Activated naive CD8-positive, alpha-beta T cell treated with anti-CD3 and anti-CD28 coated beads for 36 hours (primary cell): ENCODE data around the gene MOG. TPM values are rescaled to one million over a fixed set of nuclear protein-coding genes. Genes with fewer than 3 reads are reported as not detected.
A peak's percentile ranks its signal among the peaks of the same experiment; 100 is the strongest.
"Not testable (repeated sequence)": the region's sequence is repeated elsewhere in the genome, so short reads cannot be mapped to it uniquely, and the experiment has no call there.

ENCODE experiments used
- DNase-seq: peaks from one replicate; pipeline ENCODE4 v3.0.0; 2021
- H3K27ac Mint-ChIP-seq: one replicate; pipeline ENCODE4 v1.8.0; 2022; ENCODE audit warnings: mild to moderate bottlenecking, moderate library complexity, mixed read lengths
- H3K27me3 Mint-ChIP-seq: one replicate; pipeline ENCODE4 v1.8.0; 2022; ENCODE audit warnings: mild to moderate bottlenecking, mixed read lengths
- H3K36me3 Mint-ChIP-seq: one replicate; pipeline ENCODE4 v1.8.0; 2021; ENCODE audit warnings: mild to moderate bottlenecking, mixed read lengths
- H3K4me1 Mint-ChIP-seq: one replicate; pipeline ENCODE4 v1.8.0; 2021; ENCODE audit warnings: mixed read lengths
- H3K4me3 Mint-ChIP-seq: one replicate; pipeline ENCODE4 v1.8.0; 2022; ENCODE audit warnings: mild to moderate bottlenecking, moderate library complexity, mixed read lengths
- H3K9me3 Mint-ChIP-seq: one replicate; pipeline ENCODE4 v1.8.0; 2022; ENCODE audit warnings: mixed read lengths
- total RNA-seq, 2 experiments: library from RNA; stranded (reverse); gene quantifications; one replicate each; pipeline ENCODE4 v1.2.3, GENCODE V29; 2021

The MOG gene
- total RNA-seq, 2 experiments from 2014 or later = not detected

DNA sequence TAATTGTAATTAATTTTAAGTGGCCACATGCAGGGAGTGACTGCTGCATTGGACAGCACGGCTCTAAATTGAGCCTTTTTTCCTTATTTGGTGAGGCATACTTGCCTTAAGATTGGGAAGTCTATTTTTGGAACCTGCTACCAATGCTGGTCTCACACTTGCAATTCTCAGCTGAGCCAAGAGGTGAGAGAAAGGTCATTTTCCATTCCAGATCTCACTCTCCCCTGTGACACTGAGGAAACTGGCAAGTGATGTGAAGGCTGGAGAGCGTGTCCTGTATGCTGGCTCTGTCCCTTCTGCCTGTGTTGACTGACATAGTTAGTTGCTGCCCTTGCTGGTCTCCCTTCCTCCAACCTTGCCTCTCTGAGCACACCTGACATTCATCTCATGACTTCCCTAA lies 735 bp upstream of the MOG start:
- peaks cover 20% of the 10 kb centered on the region for H3K27me3 Mint-ChIP-seq
- no peaks in the 10 kb centered on the region for H3K9me3 Mint-ChIP-seq
- no peak overlapping the region for H3K27ac Mint-ChIP-seq
- no peaks in the 10 kb centered on the region for H3K36me3 Mint-ChIP-seq
- no peak for DNase-seq
- no peak overlapping the region for H3K4me3 Mint-ChIP-seq
- peaks cover 1% of the 10 kb centered on the region for H3K4me1 Mint-ChIP-seq

DNA sequence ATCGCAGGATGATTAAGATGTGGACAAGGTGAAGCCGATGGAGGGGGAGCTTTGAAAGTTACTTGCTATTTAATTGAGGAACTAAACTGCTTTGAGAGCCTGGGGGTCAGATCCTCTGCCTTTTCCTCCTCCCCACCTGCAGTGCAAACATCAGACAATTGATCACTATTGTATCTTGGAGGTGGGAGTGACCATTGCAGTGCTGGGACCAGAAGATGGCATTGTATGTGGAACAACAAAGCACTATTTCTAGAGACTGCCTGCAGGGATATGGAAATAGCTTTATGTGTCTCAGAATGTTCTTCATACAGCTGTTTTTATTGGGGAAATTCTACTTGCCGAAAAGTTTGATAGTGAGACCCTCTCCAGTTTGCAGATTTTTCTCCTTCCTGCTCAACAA lies 4.2 kb downstream of the MOG start:
- Mint-ChIP-seq H3K4me1 (no peaks in the 10 kb centered on the region), H3K9me3 (no peaks in the 10 kb centered on the region), H3K4me3 (no peak overlapping the region), H3K27ac (no peak overlapping the region), H3K36me3 (no peaks in the 10 kb centered on the region), H3K27me3 (peaks cover 24% of the 10 kb centered on the region)
- DNase-seq = no peak

- H3K4me3 Mint-ChIP-seq, H3K27ac Mint-ChIP-seq, DNase-seq, H3K36me3 Mint-ChIP-seq, H3K9me3 Mint-ChIP-seq, H3K4me1 Mint-ChIP-seq: not testable (repeated sequence)
- peaks cover 24% of the 10 kb centered on the region for H3K27me3 Mint-ChIP-seq
Observed at GRCh38 chr6:29661502-29662141, 4.7 kb downstream of the MOG start.

- Mint-ChIP-seq H3K36me3 (no peaks in the 10 kb centered on the region), H3K4me1 (no peaks in the 10 kb centered on the region), H3K4me3 (no peak overlapping the region), H3K27ac (no peak overlapping the region), H3K9me3 (no peaks in the 10 kb centered on the region), H3K27me3 (peaks cover 18% of the 10 kb centered on the region)
- no peak for DNase-seq
Observed at GRCh38 chr6:29663300-29664042, 6.6 kb downstream of the MOG start.

DNA sequence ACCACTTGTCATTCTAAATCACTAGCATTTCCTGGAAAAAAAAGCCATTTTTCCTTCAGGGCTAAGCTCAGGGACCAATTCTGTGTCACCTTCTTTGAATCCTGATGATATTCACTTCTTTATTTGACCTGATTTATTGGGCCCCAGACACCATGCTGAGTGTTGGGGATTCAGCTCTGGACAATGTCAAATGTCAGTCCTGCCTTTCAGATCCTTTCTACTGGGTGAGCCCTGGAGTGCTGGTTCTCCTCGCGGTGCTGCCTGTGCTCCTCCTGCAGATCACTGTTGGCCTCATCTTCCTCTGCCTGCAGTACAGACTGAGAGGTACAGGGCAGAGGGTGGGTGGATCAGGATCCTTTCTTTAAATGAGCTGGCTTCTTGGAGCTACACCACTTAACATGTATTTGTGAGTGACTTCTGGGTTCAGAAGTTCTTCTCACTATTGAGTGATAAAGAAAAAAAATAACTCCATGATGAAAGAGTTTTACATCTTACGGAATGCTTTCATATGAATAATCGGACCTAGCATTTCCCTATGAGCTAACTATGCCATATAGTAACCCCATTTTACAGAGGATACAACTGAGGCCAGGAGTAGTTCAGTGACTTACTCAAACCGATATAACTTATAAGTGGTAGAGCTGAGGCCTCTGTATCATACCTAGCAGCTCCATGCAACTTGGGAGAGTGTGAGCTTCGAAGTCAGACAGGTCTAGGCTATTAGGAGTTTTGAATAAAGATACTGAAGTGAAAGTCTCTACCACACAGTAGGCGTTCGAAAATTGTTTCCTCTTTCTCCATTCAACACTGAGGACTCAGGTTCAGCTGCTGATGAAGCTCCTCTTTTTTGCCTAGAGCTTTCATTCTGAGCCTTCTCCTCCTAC lies 9.3 kb downstream of the MOG start:
- no peaks in the 10 kb centered on the region for H3K9me3 Mint-ChIP-seq
- H3K27ac Mint-ChIP-seq = no peak overlapping the region
- no peaks in the 10 kb centered on the region for H3K4me1 Mint-ChIP-seq
- peaks cover 17% of the 10 kb centered on the region for H3K27me3 Mint-ChIP-seq
- no peak overlapping the region for H3K4me3 Mint-ChIP-seq
- peaks cover 3% of the 10 kb centered on the region for H3K36me3 Mint-ChIP-seq
- no peak for DNase-seq

DNA sequence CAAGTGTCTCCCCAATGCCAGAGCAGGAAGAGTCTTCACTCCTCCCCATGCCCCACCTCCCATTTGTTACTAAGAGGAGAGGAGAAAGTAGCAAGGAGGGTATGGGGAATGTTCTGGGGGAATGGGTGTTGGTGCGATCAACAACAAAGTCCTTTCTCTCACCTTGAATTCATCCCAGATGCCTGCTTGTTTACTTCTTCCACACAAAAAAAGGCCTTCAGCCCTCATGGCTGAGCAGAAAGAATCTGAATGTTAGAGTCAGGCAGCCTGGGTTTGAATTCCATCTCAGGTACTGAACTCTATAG lies 9.9 kb downstream of the MOG start:
- peaks cover 3% of the 10 kb centered on the region for H3K36me3 Mint-ChIP-seq
- H3K27me3 Mint-ChIP-seq = peaks cover 13% of the 10 kb centered on the region
- H3K4me3 Mint-ChIP-seq = no peak overlapping the region
- no peak overlapping the region for H3K27ac Mint-ChIP-seq
- no peaks in the 10 kb centered on the region for H3K4me1 Mint-ChIP-seq
- no peaks in the 10 kb centered on the region for H3K9me3 Mint-ChIP-seq
- DNase-seq = no peak

- DNase-seq = no peak
- peaks cover 3% of the 10 kb centered on the region for H3K36me3 Mint-ChIP-seq
- H3K4me1 Mint-ChIP-seq = no peaks in the 10 kb centered on the region
- peaks cover 9% of the 10 kb centered on the region for H3K27me3 Mint-ChIP-seq
- no peak overlapping the region for H3K27ac Mint-ChIP-seq
- H3K9me3 Mint-ChIP-seq = no peaks in the 10 kb centered on the region
- H3K4me3 Mint-ChIP-seq = no peak overlapping the region
Observed at GRCh38 chr6:29667158-29667557, 10.3 kb downstream of the MOG start.

GRCh38 chr6:29671026-29671425 lies 14.1 kb downstream of the MOG start:
- DNase-seq = no peak
- Mint-ChIP-seq H3K27ac (no peak overlapping the region), H3K4me1 (no peaks in the 10 kb centered on the region), H3K36me3 (peaks cover 23% of the 10 kb centered on the region), H3K27me3 (peaks cover 6% of the 10 kb centered on the region), H3K4me3 (no peak overlapping the region), H3K9me3 (no peaks in the 10 kb centered on the region)

DNA sequence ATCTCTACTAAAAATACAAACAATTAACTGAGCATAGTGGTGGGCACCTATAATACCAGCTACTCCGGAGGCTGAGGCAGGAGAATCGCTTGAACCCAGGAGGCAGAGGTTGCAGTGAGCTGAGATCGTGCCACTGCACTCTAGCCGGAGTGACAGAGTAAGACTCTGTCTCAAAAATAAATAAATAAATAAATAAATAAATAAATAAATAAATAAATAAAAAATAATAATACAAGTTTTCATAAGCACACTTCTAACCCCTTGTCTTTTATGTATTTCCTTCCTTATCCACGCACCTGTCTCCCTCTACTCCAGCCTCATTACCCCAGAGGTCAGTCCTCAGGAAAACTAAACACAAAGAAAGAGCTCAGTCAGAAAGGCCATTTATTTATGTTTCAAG lies 15.2 kb downstream of the MOG start:
- H3K27me3 Mint-ChIP-seq, DNase-seq, H3K27ac Mint-ChIP-seq, H3K4me1 Mint-ChIP-seq, H3K4me3 Mint-ChIP-seq, H3K9me3 Mint-ChIP-seq: not testable (repeated sequence)
- peaks cover 27% of the 10 kb centered on the region for H3K36me3 Mint-ChIP-seq

DNA sequence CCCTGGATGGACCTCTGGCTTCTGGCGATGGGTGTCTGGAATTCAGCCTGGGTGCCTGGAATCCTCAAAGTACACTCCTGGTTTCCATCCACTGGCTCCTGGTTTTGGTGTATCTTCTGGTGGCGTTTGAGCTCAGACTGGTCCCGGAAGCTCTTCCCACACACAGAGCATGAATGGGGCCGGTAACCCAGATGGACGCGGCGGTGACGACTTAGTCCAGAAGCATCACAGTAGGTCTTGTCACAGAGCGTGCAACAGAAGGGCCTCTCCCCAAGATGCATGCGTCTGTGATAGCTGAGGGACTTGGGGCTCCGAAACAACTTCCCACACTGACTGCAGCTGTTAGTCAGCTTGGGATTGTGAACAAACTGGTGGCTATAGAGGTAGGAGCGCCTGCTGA lies 16.3 kb downstream of the MOG start:
- no peak overlapping the region for H3K27ac Mint-ChIP-seq
- peaks cover 6% of the 10 kb centered on the region for H3K27me3 Mint-ChIP-seq
- H3K36me3 Mint-ChIP-seq = peaks cover 27% of the 10 kb centered on the region
- no peaks in the 10 kb centered on the region for H3K9me3 Mint-ChIP-seq
- DNase-seq = no peak
- no peak overlapping the region for H3K4me3 Mint-ChIP-seq
- peaks cover 13% of the 10 kb centered on the region for H3K4me1 Mint-ChIP-seq

DNA sequence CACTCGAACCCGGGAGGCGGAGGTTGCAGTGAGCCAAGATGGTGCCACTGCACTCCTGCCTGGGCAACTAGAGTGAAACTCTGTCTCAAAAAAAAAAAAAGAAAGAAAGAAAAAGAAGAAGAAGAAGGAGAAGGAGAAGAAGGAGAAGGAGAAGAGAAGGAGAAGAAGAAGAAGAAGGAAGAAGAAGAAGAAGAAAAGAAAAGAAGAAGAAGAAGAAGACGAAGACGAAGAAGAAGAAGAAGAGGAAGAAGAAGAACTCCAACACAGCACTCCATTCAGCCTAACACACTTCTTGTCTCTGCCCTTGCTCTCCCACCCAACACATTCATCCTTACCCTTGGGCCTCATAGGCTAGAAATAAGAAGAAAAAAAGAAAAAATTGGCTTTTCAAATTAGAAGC lies 17.1 kb downstream of the MOG start:
- Mint-ChIP-seq H3K27ac (no peak overlapping the region), H3K9me3 (no peaks in the 10 kb centered on the region), H3K4me3 (no peak overlapping the region), H3K4me1 (peaks cover 17% of the 10 kb centered on the region), H3K27me3 (peaks cover 6% of the 10 kb centered on the region), H3K36me3 (peaks cover 27% of the 10 kb centered on the region)
- DNase-seq = no peak

- Mint-ChIP-seq H3K4me3 (no peak overlapping the region), H3K36me3 (peaks cover 25% of the 10 kb centered on the region), H3K27ac (no peak overlapping the region), H3K9me3 (no peaks in the 10 kb centered on the region), H3K4me1 (peaks cover 24% of the 10 kb centered on the region), H3K27me3 (peaks cover 8% of the 10 kb centered on the region)
- DNase-seq = no peak
Observed at GRCh38 chr6:29675561-29675960, 18.7 kb downstream of the MOG start.

DNA sequence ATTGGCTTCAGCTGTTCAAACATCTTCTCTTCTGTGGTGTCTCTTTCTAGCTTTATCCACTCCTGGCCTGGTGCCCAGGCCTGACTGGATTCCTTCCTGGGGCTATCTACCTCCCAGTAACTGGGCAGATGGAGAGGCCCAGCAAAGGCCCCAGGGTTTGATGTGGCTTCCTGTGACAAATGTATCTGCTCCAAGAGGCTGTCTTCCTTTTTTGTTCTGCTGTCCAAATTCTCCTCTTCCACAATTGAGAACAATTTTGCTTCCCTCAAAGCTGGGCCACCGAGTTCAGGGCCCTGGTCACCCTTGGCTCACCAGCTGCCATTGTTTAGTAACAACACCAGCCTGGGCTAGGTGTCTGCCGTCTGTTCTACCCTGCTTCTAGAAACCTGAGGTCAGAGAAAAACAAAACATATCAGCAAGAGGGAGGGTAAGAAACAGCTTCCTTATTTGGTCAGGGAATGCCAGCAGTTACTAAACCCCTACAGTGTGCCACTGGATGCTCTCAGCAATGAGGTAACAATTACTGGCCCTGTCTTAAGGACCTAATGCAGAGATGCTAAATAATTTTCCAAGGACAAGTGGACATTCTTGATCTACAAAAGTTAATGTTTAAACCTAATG lies 20.2 kb downstream of the MOG start:
- Mint-ChIP-seq H3K9me3 (no peaks in the 10 kb centered on the region), H3K4me1 (peaks cover 24% of the 10 kb centered on the region), H3K27me3 (peaks cover 10% of the 10 kb centered on the region), H3K36me3 (peaks cover 24% of the 10 kb centered on the region), H3K27ac (no peak overlapping the region), H3K4me3 (no peak overlapping the region)
- DNase-seq = no peak

DNA sequence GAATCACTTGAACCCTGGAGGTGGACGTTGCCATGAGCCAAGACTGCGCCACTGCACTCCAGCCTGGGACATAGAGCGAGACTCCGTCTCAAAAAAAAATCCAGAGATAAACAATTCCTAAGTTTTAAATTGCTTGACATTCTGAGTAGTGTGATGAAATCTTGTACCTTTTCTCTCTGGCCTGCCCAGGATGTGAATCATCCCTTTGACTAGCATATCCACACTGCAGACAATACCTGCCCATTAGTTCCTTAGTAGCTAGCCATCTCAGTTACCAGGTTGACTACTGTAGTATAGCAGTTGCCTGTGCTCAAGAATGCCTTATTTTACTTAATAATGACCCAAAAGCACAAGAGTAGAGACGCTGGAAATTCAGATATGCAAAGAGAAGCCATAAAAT lies 21.2 kb downstream of the MOG start:
- Mint-ChIP-seq H3K36me3 (peaks cover 16% of the 10 kb centered on the region), H3K27me3 (peaks cover 10% of the 10 kb centered on the region), H3K4me3 (no peak overlapping the region), H3K9me3 (no peaks in the 10 kb centered on the region), H3K27ac (peak overlapping the region; percentile 21), H3K4me1 (peaks cover 24% of the 10 kb centered on the region)
- no peak for DNase-seq

GRCh38 chr6:29679962-29680361 lies 23.1 kb downstream of the MOG start:
- Mint-ChIP-seq H3K27me3 (peaks cover 10% of the 10 kb centered on the region), H3K4me1 (peaks cover 29% of the 10 kb centered on the region), H3K4me3 (peak overlapping the region; percentile 86), H3K27ac (no peak overlapping the region), H3K36me3 (peaks cover 5% of the 10 kb centered on the region), H3K9me3 (peaks cover 1% of the 10 kb centered on the region)
- no peak for DNase-seq
